Measurements from ENCODE around the gene LRRC8C. TPM values are rescaled to one million over a fixed set of nuclear protein-coding genes. Genes with fewer than 3 reads are reported as not detected.

The LRRC8C gene
- total RNA-seq (2021; ENCODE audit: unreplicated experiment) (8.4 TPM), Bru-seq, nascent RNA (percentile 68 among the genes with signal in this experiment), BruChase-seq, experiment 1, labeled RNA remaining after a 6-hour chase (percentile 86 among the genes with signal in this experiment), BruChase-seq, experiment 2, labeled RNA remaining after a 2-hour chase (percentile 93 among the genes with signal in this experiment)
- 1.7 and 2.2 TPM in 2 replicates for polyA plus RNA-seq (2012)
- long read RNA-seq, full-length matches to known transcripts: 10 of 11 reads
- long read RNA-seq, partial matches to known transcripts: 1 of 11 reads
- long read RNA-seq, other reads (novel, unspliced or antisense): 0 of 11 reads

DNA sequence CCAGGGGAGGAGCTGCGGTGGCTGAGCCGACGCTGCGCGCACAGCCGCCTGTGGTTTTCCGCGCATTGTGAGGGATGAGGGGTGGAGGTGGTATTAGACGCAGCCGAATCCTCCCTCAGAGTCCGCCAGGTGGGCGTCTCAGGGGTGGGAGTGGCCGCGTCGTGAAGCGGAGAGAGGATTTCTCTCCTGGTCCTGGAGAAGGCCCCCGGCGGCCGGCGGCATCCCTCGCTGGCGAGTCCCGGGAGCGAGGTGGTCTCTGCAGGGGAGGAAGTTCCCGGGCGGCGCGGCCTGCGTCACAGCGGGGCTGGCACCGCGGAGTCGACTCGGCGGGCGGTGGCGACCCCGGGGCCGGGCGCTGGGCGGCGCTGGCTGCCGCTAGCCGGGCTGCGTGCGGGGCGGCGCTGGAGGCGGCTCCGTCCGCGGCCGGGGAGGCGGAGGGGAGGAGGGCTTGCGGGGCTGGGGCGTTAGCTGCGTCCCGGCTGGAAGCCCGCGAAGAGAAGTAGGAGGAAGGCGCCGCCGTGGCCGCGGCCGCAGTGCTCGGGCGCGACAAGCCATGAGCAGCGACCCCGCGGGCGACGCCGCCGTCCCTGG, at the start of gene LRRC8C:
Gene LRRC8C (plus strand): TSS at position 464 of the 591 bp plus-strand sequence. CDS start 53,354 bp downstream, outside the sequence.
- DNase-seq (ENCODE audit: low read depth, low spot score): peak; percentile 41
- Histone ChIP-seq H2AFZ (ENCODE audit: low read depth, low read length, poor library complexity, severe bottlenecking) (peak within 1 kb of the TSS; percentile 22), H3K36me3 (ENCODE audit: control insufficient read depth in 1 of 2, insufficient read depth in 2 of 2, low read length in 2 of 2) (no peaks in the 10 kb centered on the region), H3K9ac (ENCODE audit: low read length) (peak within 1 kb of the TSS; percentile 82), H3K79me2 (ENCODE audit: insufficient read depth, low read length) (peaks cover 40% of the 10 kb centered on the region), H3K9me2 (ENCODE audit: insufficient read depth) (no peaks in the 10 kb centered on the region), H3K27me3 (ENCODE audit: insufficient read depth, low read length) (no peaks in the 10 kb centered on the region), H4K20me1 (ENCODE audit: insufficient read depth) (peaks cover 3% of the 10 kb centered on the region; the same call in 1 of the 2 replicates), H3K9me3 (ENCODE audit: control insufficient read depth in 1 of 2, insufficient read depth in 1 of 2, low read depth in 1 of 2, low read length in 2 of 2) (no peaks in the 10 kb centered on the region), H3K4me2 (ENCODE audit: low read length) (peak within 1 kb of the TSS; percentile 94), H3K4me1 (ENCODE audit: control insufficient read depth in 1 of 2, insufficient read depth in 2 of 2, low read length in 2 of 2) (peaks cover 8 to 36% of the 10 kb centered on the region in 2 experiments; a peak in 3 of 4 replicates), H3K27ac (ENCODE audit: low read depth, low read length) (peak within 1 kb of the TSS; percentile 80), H3K4me3 (replicated peaks in 1 of 2; ENCODE audit: low read depth in 1 of 2, low read length in 2 of 2) (peak within 1 kb of the TSS; percentile 55 to 80)
- TF ChIP-seq EGR1 (IDR thresholded peaks at IDR 0.05; ENCODE audit: low read depth) (no peak), ZNF274 (IDR thresholded peaks at IDR 0.05; ENCODE audit: low read depth, low read length) (no peak), TCF7L2 (IDR thresholded peaks at IDR 0.05; ENCODE audit: borderline replicate concordance, extremely low read depth, insufficient read depth, insufficient read length) (no peak), POLR2A (IDR thresholded peaks at IDR 0.05; ENCODE audit: borderline replicate concordance, extremely low read depth, insufficient read depth, insufficient read length) (peak; percentile 68), RAD21 (IDR thresholded peaks at IDR 0.05; ENCODE audit: low read depth) (0 out of 2 replicates have a peak, but pooled peaks have one; percentile 8), SRF (IDR thresholded peaks at IDR 0.05; ENCODE audit: low read depth) (no peak), POLR2AphosphoS5 (IDR thresholded peaks at IDR 0.05; ENCODE audit: low read depth, low read length) (peak; percentile 30; the same call in 1 of the 2 replicates), ZFX (IDR thresholded peaks at IDR 0.05) (peak; percentile 28; the same call in 1 of the 2 replicates), ELF1 (IDR thresholded peaks at IDR 0.05; ENCODE audit: borderline replicate concordance, low read depth) (no peak), SIN3A (IDR thresholded peaks at IDR 0.05; ENCODE audit: low read depth) (no peak)
- TF ChIP-seq, protein P1, sequence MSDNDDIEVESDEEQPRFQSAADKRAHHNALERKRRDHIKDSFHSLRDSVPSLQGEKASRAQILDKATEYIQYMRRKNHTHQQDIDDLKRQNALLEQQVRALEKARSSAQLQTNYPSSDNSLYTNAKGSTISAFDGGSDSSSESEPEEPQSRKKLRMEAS (IDR thresholded peaks at IDR 0.05): no peak; the same call in 1 of the 2 replicates
- TF ChIP-seq, protein P2, sequence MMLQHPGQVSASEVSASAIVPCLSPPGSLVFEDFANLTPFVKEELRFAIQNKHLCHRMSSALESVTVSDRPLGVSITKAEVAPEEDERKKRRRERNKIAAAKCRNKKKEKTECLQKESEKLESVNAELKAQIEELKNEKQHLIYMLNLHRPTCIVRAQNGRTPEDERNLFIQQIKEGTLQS (IDR thresholded peaks at IDR 0.05): no peak
- TF ChIP-seq, protein P3, sequence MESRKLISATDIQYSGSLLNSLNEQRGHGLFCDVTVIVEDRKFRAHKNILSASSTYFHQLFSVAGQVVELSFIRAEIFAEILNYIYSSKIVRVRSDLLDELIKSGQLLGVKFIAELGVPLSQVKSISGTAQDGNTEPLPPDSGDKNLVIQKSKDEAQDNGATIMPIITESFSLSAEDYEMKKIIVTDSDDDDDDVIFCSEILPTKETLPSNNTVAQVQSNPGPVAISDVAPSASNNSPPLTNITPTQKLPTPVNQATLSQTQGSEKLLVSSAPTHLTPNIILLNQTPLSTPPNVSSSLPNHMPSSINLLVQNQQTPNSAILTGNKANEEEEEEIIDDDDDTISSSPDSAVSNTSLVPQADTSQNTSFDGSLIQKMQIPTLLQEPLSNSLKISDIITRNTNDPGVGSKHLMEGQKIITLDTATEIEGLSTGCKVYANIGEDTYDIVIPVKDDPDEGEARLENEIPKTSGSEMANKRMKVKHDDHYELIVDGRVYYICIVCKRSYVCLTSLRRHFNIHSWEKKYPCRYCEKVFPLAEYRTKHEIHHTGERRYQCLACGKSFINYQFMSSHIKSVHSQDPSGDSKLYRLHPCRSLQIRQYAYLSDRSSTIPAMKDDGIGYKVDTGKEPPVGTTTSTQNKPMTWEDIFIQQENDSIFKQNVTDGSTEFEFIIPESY (IDR thresholded peaks at IDR 0.05; ENCODE audit: extremely low read depth, insufficient replicate concordance, low read length): no peak
- TF ChIP-seq, protein P4, sequence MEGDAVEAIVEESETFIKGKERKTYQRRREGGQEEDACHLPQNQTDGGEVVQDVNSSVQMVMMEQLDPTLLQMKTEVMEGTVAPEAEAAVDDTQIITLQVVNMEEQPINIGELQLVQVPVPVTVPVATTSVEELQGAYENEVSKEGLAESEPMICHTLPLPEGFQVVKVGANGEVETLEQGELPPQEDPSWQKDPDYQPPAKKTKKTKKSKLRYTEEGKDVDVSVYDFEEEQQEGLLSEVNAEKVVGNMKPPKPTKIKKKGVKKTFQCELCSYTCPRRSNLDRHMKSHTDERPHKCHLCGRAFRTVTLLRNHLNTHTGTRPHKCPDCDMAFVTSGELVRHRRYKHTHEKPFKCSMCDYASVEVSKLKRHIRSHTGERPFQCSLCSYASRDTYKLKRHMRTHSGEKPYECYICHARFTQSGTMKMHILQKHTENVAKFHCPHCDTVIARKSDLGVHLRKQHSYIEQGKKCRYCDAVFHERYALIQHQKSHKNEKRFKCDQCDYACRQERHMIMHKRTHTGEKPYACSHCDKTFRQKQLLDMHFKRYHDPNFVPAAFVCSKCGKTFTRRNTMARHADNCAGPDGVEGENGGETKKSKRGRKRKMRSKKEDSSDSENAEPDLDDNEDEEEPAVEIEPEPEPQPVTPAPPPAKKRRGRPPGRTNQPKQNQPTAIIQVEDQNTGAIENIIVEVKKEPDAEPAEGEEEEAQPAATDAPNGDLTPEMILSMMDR (IDR thresholded peaks at IDR 0.05 in 2 of 3, conservative IDR thresholded peaks at IDR 0.05 in 1 of 3; ENCODE audit: borderline replicate concordance in 1 of 3, insufficient read depth in 1 of 3, low read depth in 2 of 3, low read length in 2 of 3): 0 out of 6 replicates have a peak, but pooled peaks of 1 of the 3 experiments have one; percentile 8
- CTCF ChIA-PET: interaction anchor here (0.9 to 2.3 kb wide), 3 partner anchors 16 to 131 kb away, joined by 3 to 10 read pairs (median 4); no protein-coding TSS in a partner anchor
- BruUV-seq (replicated peaks): no TSS peak
- ATAC-seq: peak; percentile 90
- RAD21 ChIA-PET (ENCODE audit: low non-redundant PET in 1 of 2, low total read pairs in 2 of 2, uncharacterized antibody in 2 of 2, unreplicated experiment in 2 of 2): no interaction called here
- POLR2A ChIA-PET: no interaction called here
- intact Hi-C loops (cut with micrococcal nuclease): loop anchor here (1.0 to 10.0 kb wide), 3 partner anchors 108 to 362 kb away; partner anchors contain the start of genes LRRC8B and ZNF326

Data from HCT116 (cell line).